SK-N-MC (cell line): Measurements from ENCODE around the gene NAA60.

Experiments used
- EZH2 ChIP-seq: fragments of 200-600 bp; sonication (generic); IDR thresholded peaks from one replicate; pipeline ENCODE4 v1.6.1; 2017; ENCODE audit warnings: antibody characterized with exemption
- FOXP2 ChIP-seq: optimal IDR thresholded peaks from 2 replicates; pipeline ENCODE3; 2011; ENCODE audit warnings: mild to moderate bottlenecking, moderate library complexity; ENCODE audit not compliant: insufficient read depth; ENCODE audit errors: extremely low read length, control extremely low read depth
- POLR2AphosphoS5 ChIP-seq: IDR thresholded peaks from 2 replicates; pipeline ENCODE4 v1.6.1; 2012; ENCODE audit warnings: mild to moderate bottlenecking, low read depth, low read length, borderline replicate concordance

DNA sequence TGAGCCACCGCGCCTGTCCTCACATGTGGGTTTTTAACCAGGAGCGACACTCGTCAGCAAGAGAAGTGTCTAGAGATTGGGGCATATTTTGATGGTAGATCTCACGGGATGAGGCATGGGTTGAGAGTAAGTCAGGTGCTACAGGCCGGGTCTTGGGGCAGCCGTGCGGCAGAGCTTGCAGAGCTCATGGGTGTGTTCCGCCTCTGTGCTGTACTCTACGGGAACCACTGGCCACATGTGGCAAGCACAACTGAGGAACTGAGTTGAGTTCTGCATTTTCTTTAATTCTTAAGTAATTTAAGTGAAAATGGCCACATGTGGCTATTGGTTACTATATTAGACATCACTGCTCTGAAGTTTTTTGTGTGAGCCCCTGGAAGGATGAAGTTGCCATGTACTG is 66.9 kb downstream of the NAA60 start:
- TF ChIP-seq EZH2 (no peak), POLR2AphosphoS5 (no peak), FOXP2 (no peak)
